Trophoblast cell (in vitro differentiated cells and primary cell): Measurements from ENCODE around the gene GLRX.
A peak's percentile ranks its signal among the peaks of the same experiment; 100 is the strongest.

Source experiments
- DNase-seq, 2 donors: peaks; one replicate each; pipeline ENCODE4 v3.0.0-alpha.2; 2016
- H2AFZ ChIP-seq: 2 replicates; pipeline ENCODE4 v1.6.1; 2013; ENCODE audit warnings: low read length, moderate library complexity, mild to moderate bottlenecking; ENCODE audit not compliant: insufficient read depth, poor library complexity
- H2AK5ac ChIP-seq: 2 replicates; pipeline ENCODE4 v1.6.1; 2013; ENCODE audit warnings: mild to moderate bottlenecking, low read length
- H2BK120ac ChIP-seq: 2 replicates; pipeline ENCODE4 v1.6.1; 2013; ENCODE audit warnings: low read length, mild to moderate bottlenecking, moderate library complexity; ENCODE audit not compliant: insufficient read depth, poor library complexity
- H2BK12ac ChIP-seq: 2 replicates; pipeline ENCODE4 v1.6.1; 2013; ENCODE audit warnings: mild to moderate bottlenecking, low read length, moderate library complexity
- H2BK5ac ChIP-seq: 2 replicates; pipeline ENCODE4 v1.6.1; 2013; ENCODE audit warnings: low read length, low read depth, moderate library complexity, mild to moderate bottlenecking; ENCODE audit not compliant: poor library complexity
- H3K14ac ChIP-seq: 2 replicates; pipeline ENCODE4 v1.6.1; 2013; ENCODE audit warnings: mild to moderate bottlenecking, low read length
- H3K18ac ChIP-seq: 2 replicates; pipeline ENCODE4 v1.6.1; 2013; ENCODE audit warnings: mild to moderate bottlenecking, low read length
- H3K23ac ChIP-seq: 2 replicates; pipeline ENCODE4 v1.6.1; 2013; ENCODE audit warnings: low read length
- H3K27ac ChIP-seq: 2 replicates; pipeline ENCODE4 v1.5.1; 2013; ENCODE audit warnings: low read depth, mild to moderate bottlenecking, inconsistent platforms, low read length, moderate library complexity
- H3K27me3 ChIP-seq: 2 replicates; pipeline ENCODE4 v1.6.1; 2013; ENCODE audit warnings: inconsistent platforms, mild to moderate bottlenecking, low read length, moderate library complexity; ENCODE audit not compliant: insufficient read depth
- H3K36me3 ChIP-seq, 2 experiments: 1 replicate in 1 of 2; 2 replicates in 1 of 2; pipeline ENCODE4 v1.6.1; 2013; ENCODE audit warnings: low read length in 2 of 2, mild to moderate bottlenecking in 2 of 2, moderate library complexity in 1 of 2; ENCODE audit not compliant: insufficient read depth in 2 of 2, control insufficient read depth in 1 of 2
- H3K4ac ChIP-seq: 2 replicates; pipeline ENCODE4 v1.6.1; 2013; ENCODE audit warnings: low read depth, mild to moderate bottlenecking, low read length, moderate library complexity
- H3K4me1 ChIP-seq, 2 experiments: 1 replicate in 1 of 2; 2 replicates in 1 of 2; pipeline ENCODE4 v1.6.1; 2013; ENCODE audit warnings: low read length in 2 of 2, mild to moderate bottlenecking in 2 of 2, moderate library complexity in 1 of 2; ENCODE audit not compliant: insufficient read depth in 2 of 2, control insufficient read depth in 1 of 2
- H3K4me2 ChIP-seq: 2 replicates; pipeline ENCODE4 v1.6.1; 2013; ENCODE audit warnings: inconsistent platforms, mild to moderate bottlenecking, low read length, moderate library complexity
- H3K4me3 ChIP-seq: 2 replicates; pipeline ENCODE4 v1.5.1; 2013; ENCODE audit warnings: mild to moderate bottlenecking, low read depth, low read length, inconsistent platforms
- H3K79me1 ChIP-seq: one replicate; pipeline ENCODE4 v1.6.1; 2013; ENCODE audit warnings: low read length
- H3K79me2 ChIP-seq: 2 replicates; pipeline ENCODE4 v1.6.1; 2013; ENCODE audit warnings: low read length, mild to moderate bottlenecking; ENCODE audit not compliant: control insufficient read depth, insufficient read depth, poor library complexity
- H3K9ac ChIP-seq: 2 replicates; pipeline ENCODE4 v1.6.1; 2013; ENCODE audit warnings: mild to moderate bottlenecking, low read length
- H3K9me3 ChIP-seq: 2 replicates; pipeline ENCODE4 v1.6.1; 2013; ENCODE audit warnings: low read depth, mild to moderate bottlenecking, control low read depth, inconsistent platforms, low read length; ENCODE audit not compliant: insufficient read depth
- H4K12ac ChIP-seq: 2 replicates; pipeline ENCODE4 v1.6.1; 2013; ENCODE audit warnings: low read depth, mild to moderate bottlenecking, low read length, moderate library complexity
- H4K8ac ChIP-seq: 2 replicates; pipeline ENCODE4 v1.6.1; 2013; ENCODE audit warnings: low read depth, mild to moderate bottlenecking, low read length, moderate library complexity
- H4K91ac ChIP-seq: one replicate; pipeline ENCODE4 v1.6.1; 2013; ENCODE audit warnings: low read depth, mild to moderate bottlenecking, low read length, moderate library complexity
- WGBS: extraction: QIAGEN DNeasy Blood & Tissue Kit; methylation state at CpG from one replicate; pipeline ENCODE4 v1.1.7; 2013; ENCODE audit warnings: missing lambda C conversion rate; ENCODE audit not compliant: insufficient read length, insufficient coverage; ENCODE audit errors: extremely low coverage; 5-methylcytosine and 5-hydroxymethylcytosine counted together

GLRX gene

GRCh38 chr5:95868136-95868535 is 45.6 kb upstream of the GLRX start:
- Histone ChIP-seq H3K14ac (no peak overlapping the region), H3K27ac (no peak overlapping the region), H3K79me2 (peaks cover 2% of the 10 kb centered on the region), H3K36me3 (no peaks in the 10 kb centered on the region), H2AFZ (no peak overlapping the region), H3K4me2 (no peak overlapping the region), H2BK120ac (no peak overlapping the region), H2BK12ac (no peak overlapping the region), H4K12ac (no peak overlapping the region), H3K18ac (no peak overlapping the region), H3K9ac (no peak overlapping the region), H3K79me1 (peaks cover 8% of the 10 kb centered on the region), H4K8ac (no peak overlapping the region), H2AK5ac (no peak overlapping the region), H3K27me3 (no peaks in the 10 kb centered on the region), H4K91ac (no peak overlapping the region), H3K4me1 (peaks cover 6 to 9% of the 10 kb centered on the region in 2 experiments), H3K9me3 (no peaks in the 10 kb centered on the region), H3K4ac (no peak overlapping the region), H3K4me3 (no peak overlapping the region), H2BK5ac (no peak overlapping the region), H3K23ac (no peak overlapping the region)
- WGBS, result no CpG with 5 or more reads among the region's 4 CpGs
- DNase-seq, result no peak

DNA sequence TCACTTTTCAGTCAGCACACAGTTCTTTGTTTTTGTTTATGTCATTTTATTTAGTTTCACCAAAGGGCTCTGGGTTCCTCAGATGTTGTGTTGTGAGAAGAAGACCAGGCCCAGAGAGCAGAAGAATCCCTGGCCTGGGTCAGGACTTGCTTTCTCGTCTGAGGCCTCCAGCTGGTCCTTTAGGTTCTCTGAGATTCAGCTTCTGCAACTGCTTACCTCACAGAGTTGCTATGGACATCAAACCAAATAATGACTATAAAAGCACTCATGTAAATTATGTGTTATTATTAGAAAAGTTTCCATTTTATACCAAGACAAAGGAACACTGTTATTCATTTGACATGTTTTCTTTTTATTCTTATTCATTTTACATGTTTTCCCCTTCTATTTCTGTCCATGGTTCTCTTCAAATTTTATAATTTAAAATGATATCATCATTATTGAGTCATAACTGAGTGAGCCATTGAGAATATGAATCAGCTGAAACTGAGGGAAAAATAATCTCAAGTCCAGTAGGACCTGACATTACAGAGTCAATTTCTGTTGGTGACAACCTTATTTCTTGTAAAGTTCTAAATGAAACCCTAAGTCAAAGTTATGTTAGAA is 44.0 kb upstream of the GLRX start:
- Histone ChIP-seq H3K27me3 (no peaks in the 10 kb centered on the region), H3K9ac (no peak overlapping the region), H4K8ac (no peak overlapping the region), H3K79me1 (peaks cover 11% of the 10 kb centered on the region), H4K91ac (no peak overlapping the region), H2BK120ac (no peak overlapping the region), H4K12ac (no peak overlapping the region), H3K4me2 (no peak overlapping the region), H3K36me3 (no peaks in the 10 kb centered on the region), H3K79me2 (peaks cover 2% of the 10 kb centered on the region), H3K23ac (no peak overlapping the region), H3K4me3 (no peak overlapping the region), H2AK5ac (no peak overlapping the region), H2BK12ac (no peak overlapping the region), H2BK5ac (no peak overlapping the region), H3K9me3 (no peaks in the 10 kb centered on the region), H3K4me1 (peaks cover 10 to 15% of the 10 kb centered on the region in 2 experiments), H3K27ac (no peak overlapping the region), H3K18ac (no peak overlapping the region), H3K4ac (no peak overlapping the region), H3K14ac (no peak overlapping the region), H2AFZ (no peak overlapping the region)
- DNase-seq, result no peak
- no CpG with 5 or more reads among the region's 1 CpG for WGBS

DNA sequence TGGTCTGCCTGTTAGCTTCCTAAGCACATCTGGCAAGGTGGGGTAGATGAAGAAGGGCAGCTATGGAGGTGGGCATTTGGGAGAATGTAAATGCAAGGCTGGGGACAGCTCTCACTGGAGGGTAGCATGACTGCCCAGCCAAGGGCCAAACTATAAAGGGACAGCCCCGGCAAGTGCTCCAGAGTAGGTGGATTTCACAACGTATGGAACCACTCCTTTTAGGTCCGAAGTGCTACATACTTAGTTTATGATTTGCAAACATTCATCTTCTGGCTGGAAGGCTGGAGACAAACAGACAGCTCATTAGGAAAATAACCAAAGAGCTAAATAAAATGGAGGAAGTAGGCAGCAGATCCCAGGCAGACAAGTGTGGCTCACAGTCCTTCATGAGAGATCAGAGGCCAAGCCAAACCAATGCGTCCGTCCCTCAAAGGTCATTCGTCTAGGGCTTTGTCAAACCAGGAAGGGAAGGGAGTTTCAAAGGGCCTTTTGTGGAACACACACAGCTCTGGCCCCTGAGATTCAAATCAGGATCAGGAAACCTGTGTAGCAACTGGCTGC is 42.5 kb upstream of the GLRX start:
- peaks cover 2% of the 10 kb centered on the region for H3K79me2 ChIP-seq
- no peak overlapping the region for H3K4me3 ChIP-seq
- H3K79me1 ChIP-seq, result peaks cover 18% of the 10 kb centered on the region
- peak overlapping the region; percentile 72 for H4K91ac ChIP-seq
- H3K36me3 ChIP-seq, result no peaks in the 10 kb centered on the region
- no peak overlapping the region for H3K9ac ChIP-seq
- H3K27ac ChIP-seq, result peak overlapping the region; percentile 12
- H3K9me3 ChIP-seq, result no peaks in the 10 kb centered on the region
- H3K23ac ChIP-seq, result no peak overlapping the region
- peak overlapping the region; percentile 46 for H3K18ac ChIP-seq
- H2AFZ ChIP-seq, result peak overlapping the region; percentile 24
- no CpG with 5 or more reads among the region's 6 CpGs for WGBS
- H2BK120ac ChIP-seq, result peak overlapping the region; percentile 57
- DNase-seq, result no peak
- no peak overlapping the region for H3K4me2 ChIP-seq
- peak overlapping the region; percentile 38 for H2AK5ac ChIP-seq
- peak overlapping the region; percentile 54 for H4K8ac ChIP-seq
- peak overlapping the region; percentile 67 for H4K12ac ChIP-seq
- H3K4ac ChIP-seq, result peak overlapping the region; percentile 29
- peaks cover 14 to 16% of the 10 kb centered on the region in 2 experiments for H3K4me1 ChIP-seq
- no peaks in the 10 kb centered on the region for H3K27me3 ChIP-seq
- H2BK12ac ChIP-seq, result peak overlapping the region; percentile 56
- peak overlapping the region; percentile 67 for H2BK5ac ChIP-seq
- peak overlapping the region; percentile 45 for H3K14ac ChIP-seq

GRCh38 chr5:95864456-95864855 is 41.9 kb upstream of the GLRX start:
- peaks cover 22% of the 10 kb centered on the region for H3K79me1 ChIP-seq
- peaks cover 2% of the 10 kb centered on the region for H3K79me2 ChIP-seq
- no peak overlapping the region for H2BK5ac ChIP-seq
- no peak overlapping the region for H3K23ac ChIP-seq
- no peak overlapping the region for H4K91ac ChIP-seq
- no peak for DNase-seq
- no peak overlapping the region for H2AK5ac ChIP-seq
- no peak overlapping the region for H3K4me2 ChIP-seq
- H2BK120ac ChIP-seq, result no peak overlapping the region
- no peaks in the 10 kb centered on the region for H3K9me3 ChIP-seq
- no peak overlapping the region for H3K18ac ChIP-seq
- no peak overlapping the region for H3K27ac ChIP-seq
- H3K14ac ChIP-seq, result no peak overlapping the region
- no peak overlapping the region for H2AFZ ChIP-seq
- no peak overlapping the region for H3K4me3 ChIP-seq
- no CpG with 5 or more reads among the region's 1 CpG for WGBS
- H2BK12ac ChIP-seq, result no peak overlapping the region
- no peak overlapping the region for H4K12ac ChIP-seq
- H4K8ac ChIP-seq, result no peak overlapping the region
- H3K4me1 ChIP-seq, result peaks cover 17 to 19% of the 10 kb centered on the region in 2 experiments
- H3K36me3 ChIP-seq, result no peaks in the 10 kb centered on the region
- no peak overlapping the region for H3K9ac ChIP-seq
- H3K27me3 ChIP-seq, result no peaks in the 10 kb centered on the region
- no peak overlapping the region for H3K4ac ChIP-seq
